DOHH2 (cell line): ENCODE measurements around the gene ASXL2.

Experiments
- H3F3A ChIP-seq: fragments of 200-600 bp; sonication (generic), shearing (Covaris generic); 2 replicates; pipeline ENCODE4 v1.6.0; 2016; ENCODE audit warnings: antibody characterized with exemption, mild to moderate bottlenecking; ENCODE audit not compliant: control insufficient read depth, insufficient read depth
- H3K27ac ChIP-seq: fragments of 200-600 bp; sonication (generic); 2 replicates; pipeline ENCODE4 v1.5.1; 2014; ENCODE audit warnings: low read depth, mild to moderate bottlenecking, low read length, moderate library complexity
- H3K27me3 ChIP-seq: fragments of 200-600 bp; sonication (generic); 2 replicates; pipeline ENCODE4 v1.6.1; 2014; ENCODE audit warnings: mild to moderate bottlenecking, low read length, mixed read lengths; ENCODE audit not compliant: control insufficient read depth
- H3K36me3 ChIP-seq: fragments of 200-600 bp; sonication (generic); 2 replicates; pipeline ENCODE4 v1.6.1; 2014; ENCODE audit warnings: mild to moderate bottlenecking, low read length, moderate library complexity, mixed read lengths; ENCODE audit not compliant: control insufficient read depth
- H3K4me1 ChIP-seq: fragments of 200-600 bp; sonication (generic); 2 replicates; pipeline ENCODE4 v1.6.1; 2014; ENCODE audit warnings: mild to moderate bottlenecking, low read length, mixed read lengths; ENCODE audit not compliant: control insufficient read depth
- H3K4me2 ChIP-seq: fragments of 200-600 bp; sonication (generic); 2 replicates; pipeline ENCODE4 v1.6.0; 2014; ENCODE audit warnings: mild to moderate bottlenecking, low read length, moderate library complexity
- H3K4me3 ChIP-seq: fragments of 200-600 bp; sonication (generic); 2 replicates; pipeline ENCODE4 v1.5.1; 2014; ENCODE audit warnings: mild to moderate bottlenecking, low read length, mixed read lengths
- H3K79me2 ChIP-seq: fragments of 200-600 bp; sonication (generic); 2 replicates; pipeline ENCODE4 v1.6.1; 2014; ENCODE audit warnings: mild to moderate bottlenecking, low read length, mixed read lengths; ENCODE audit not compliant: control insufficient read depth
- H3K9me2 ChIP-seq: fragments of 200-600 bp; sonication (generic); replicated peaks from 2 replicates; pipeline ENCODE4 v1.6.1; 2014; ENCODE audit warnings: mild to moderate bottlenecking, low read length, mixed read lengths; ENCODE audit not compliant: control insufficient read depth
- H3K9me3 ChIP-seq: fragments of 200-600 bp; sonication (generic); 2 replicates; pipeline ENCODE4 v1.6.1; 2014; ENCODE audit warnings: antibody characterized with exemption, low read length, mixed read lengths; ENCODE audit not compliant: control insufficient read depth, insufficient read depth
- H4K20me1 ChIP-seq: fragments of 200-600 bp; sonication (generic); 2 replicates; pipeline ENCODE4 v1.6.0; 2014; ENCODE audit warnings: low read depth, mild to moderate bottlenecking, antibody characterized with exemption, low read length, moderate library complexity; ENCODE audit not compliant: control insufficient read depth, insufficient read depth
- CTCF ChIP-seq: fragments of 200-600 bp; sonication (generic); IDR thresholded peaks from one replicate; pipeline ENCODE4 v1.5.1; 2014; ENCODE audit warnings: antibody characterized with exemption, mild to moderate bottlenecking, low read depth, low read length; ENCODE audit not compliant: poor library complexity, severe bottlenecking
- EZH2phosphoT487 ChIP-seq: fragments of 200-600 bp; sonication (generic); IDR thresholded peaks from 2 replicates; pipeline ENCODE4 v1.6.1; 2017; ENCODE audit warnings: borderline replicate concordance, mild to moderate bottlenecking, antibody characterized with exemption, low read length, moderate library complexity, mixed read lengths

The ASXL2 gene

DNA sequence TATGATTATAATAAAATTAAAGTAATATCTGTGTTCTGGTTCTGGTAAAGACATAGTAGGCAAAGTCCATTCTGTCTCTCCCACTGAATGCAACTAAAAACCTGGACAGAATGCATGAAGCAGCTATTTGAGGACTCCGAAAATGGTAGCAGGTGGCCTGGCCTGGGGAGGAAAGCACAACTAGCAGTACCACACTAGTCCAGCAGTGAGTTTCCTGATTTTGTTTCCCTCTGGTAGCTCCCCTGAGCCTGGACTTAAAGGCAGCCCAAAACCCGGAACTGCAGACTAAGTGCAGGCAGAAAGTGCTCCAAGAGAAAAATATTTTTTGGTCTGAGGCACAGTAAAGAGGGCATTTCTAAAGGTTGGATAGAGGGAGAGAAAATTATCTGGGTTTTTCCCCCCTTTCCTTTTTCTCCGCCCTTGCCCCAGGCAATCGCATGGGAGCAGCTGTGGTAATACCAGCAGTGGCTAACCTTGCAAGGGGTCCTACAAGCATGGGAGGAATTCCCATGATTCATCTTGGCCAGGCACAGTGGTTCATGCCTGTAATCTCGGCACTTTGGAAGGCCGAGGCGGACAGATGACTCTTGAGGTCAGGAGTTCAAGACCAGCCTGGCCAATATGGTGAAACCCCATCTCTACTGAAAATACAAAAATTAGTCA is 32.3 kb downstream of the ASXL2 start:
- H3K4me3 ChIP-seq: no peak overlapping the region
- no peak for TF ChIP-seq EZH2phosphoT487
- no peak for TF ChIP-seq CTCF
- no peaks in the 10 kb centered on the region for H3F3A ChIP-seq
- peaks cover 49% of the 10 kb centered on the region for H3K79me2 ChIP-seq
- H3K4me2 ChIP-seq: no peak overlapping the region
- H3K4me1 ChIP-seq: no peaks in the 10 kb centered on the region
- H3K27me3 ChIP-seq: no peaks in the 10 kb centered on the region
- no peak overlapping the region for H3K27ac ChIP-seq
- H3K36me3 ChIP-seq: peaks cover 18% of the 10 kb centered on the region
- peaks cover 4% of the 10 kb centered on the region; the same call in 1 of the 2 replicates for H4K20me1 ChIP-seq
- no peaks in the 10 kb centered on the region for H3K9me2 ChIP-seq
- no peaks in the 10 kb centered on the region for H3K9me3 ChIP-seq

DNA sequence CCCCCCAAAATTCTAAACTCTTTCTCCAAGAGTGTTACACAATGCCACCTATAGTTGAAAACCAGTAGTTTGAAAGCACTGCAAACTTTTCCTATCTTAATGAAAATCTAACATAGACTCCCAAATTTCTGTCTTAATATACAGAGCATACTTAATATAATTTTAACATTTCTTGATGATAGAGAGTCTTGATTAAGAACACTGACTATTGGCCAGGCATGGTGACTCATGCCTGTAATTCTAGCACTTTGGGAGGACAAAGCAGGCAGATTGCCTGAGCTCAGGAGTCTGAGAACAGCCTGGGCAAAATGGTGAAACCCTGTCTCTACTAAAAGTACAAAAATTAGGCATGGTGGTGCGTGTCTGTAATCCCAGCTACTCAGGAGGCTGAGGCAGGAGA is 34.2 kb downstream of the ASXL2 start:
- H3K9me2 ChIP-seq: no peaks in the 10 kb centered on the region
- no peaks in the 10 kb centered on the region for H3K4me1 ChIP-seq
- H3F3A ChIP-seq: no peaks in the 10 kb centered on the region
- no peak overlapping the region for H3K27ac ChIP-seq
- TF ChIP-seq CTCF: no peak
- H3K79me2 ChIP-seq: peaks cover 34% of the 10 kb centered on the region
- no peaks in the 10 kb centered on the region for H4K20me1 ChIP-seq
- no peaks in the 10 kb centered on the region for H3K9me3 ChIP-seq
- H3K27me3 ChIP-seq: no peaks in the 10 kb centered on the region
- no peak overlapping the region for H3K4me3 ChIP-seq
- no peak overlapping the region for H3K4me2 ChIP-seq
- H3K36me3 ChIP-seq: peaks cover 24% of the 10 kb centered on the region

GRCh38 chr2:25842155-25842554 is 36.1 kb downstream of the ASXL2 start:
- Histone ChIP-seq H3K9me3 (no peaks in the 10 kb centered on the region), H3K4me2 (no peak overlapping the region), H3K4me3 (no peak overlapping the region), H3K4me1 (no peaks in the 10 kb centered on the region), H3K79me2 (peaks cover 21% of the 10 kb centered on the region), H4K20me1 (no peaks in the 10 kb centered on the region), H3K27me3 (no peaks in the 10 kb centered on the region), H3F3A (no peaks in the 10 kb centered on the region), H3K27ac (no peak overlapping the region), H3K36me3 (peaks cover 24% of the 10 kb centered on the region), H3K9me2 (no peaks in the 10 kb centered on the region)
- TF ChIP-seq EZH2phosphoT487: no peak
- TF ChIP-seq CTCF: no peak
